Measurements from ENCODE around the gene SYDE1. TPM values are rescaled to one million over a fixed set of nuclear protein-coding genes. Genes with fewer than 3 reads are reported as not detected.

The SYDE1 gene
- polyA plus RNA-seq, 2 donors: 2.0 to 3.9 TPM

- Histone ChIP-seq H3K27me3 (ENCODE audit: control insufficient read depth in 1 of 2, insufficient read depth in 2 of 2, low read length in 2 of 2) (no peaks in the 10 kb centered on the region), H3K4me1 (ENCODE audit: control insufficient read depth in 2 of 2, insufficient read depth in 2 of 2, low read length in 1 of 2) (peaks cover 2 to 4% of the 10 kb centered on the region in 2 donors), H3K9me3 (ENCODE audit: control insufficient read depth in 2 of 2, insufficient read depth in 1 of 2, low read depth in 1 of 2, low read length in 1 of 2) (no peaks in the 10 kb centered on the region), H3K27ac (ENCODE audit: low read depth in 2 of 2, low read length in 1 of 2) (peak overlapping the region in 1 of 2 donors; percentile 20), H3K36me3 (ENCODE audit: control insufficient read depth in 2 of 2, insufficient read depth in 2 of 2, low read length in 1 of 2) (peaks cover 22 to 59% of the 10 kb centered on the region in 2 donors), H3K4me3 (ENCODE audit: low read depth in 1 of 2, low read length in 2 of 2) (no peak overlapping the region)
- WGBS, 2 donors: 68 to 75% methylated on average over 7 of the region's 7 CpGs
Observed at GRCh38 chr19:15114153-15114540, 6.9 kb downstream of the SYDE1 start.

GRCh38 chr19:15115080-15115479, 7.9 kb downstream of the SYDE1 start:
- peaks cover 2 to 4% of the 10 kb centered on the region in 2 donors for H3K4me1 ChIP-seq (ENCODE audit: control insufficient read depth in 2 of 2, insufficient read depth in 2 of 2, low read length in 1 of 2)
- no peak overlapping the region for H3K4me3 ChIP-seq (ENCODE audit: low read depth in 1 of 2, low read length in 2 of 2)
- WGBS, 2 donors: 58 to 66% methylated on average over 13 of the region's 13 CpGs
- H3K27me3 ChIP-seq (ENCODE audit: control insufficient read depth in 1 of 2, insufficient read depth in 2 of 2, low read length in 2 of 2): no peaks in the 10 kb centered on the region
- H3K36me3 ChIP-seq (ENCODE audit: control insufficient read depth in 2 of 2, insufficient read depth in 2 of 2, low read length in 1 of 2): peaks cover 24 to 60% of the 10 kb centered on the region in 2 donors
- H3K27ac ChIP-seq (ENCODE audit: low read depth in 2 of 2, low read length in 1 of 2): peak overlapping the region in 1 of 2 donors; percentile 37
- no peaks in the 10 kb centered on the region for H3K9me3 ChIP-seq (ENCODE audit: control insufficient read depth in 2 of 2, insufficient read depth in 1 of 2, low read depth in 1 of 2, low read length in 1 of 2)

- Histone ChIP-seq H3K36me3 (ENCODE audit: control insufficient read depth in 2 of 2, insufficient read depth in 2 of 2, low read length in 1 of 2) (peaks cover 24 to 65% of the 10 kb centered on the region in 2 donors), H3K4me1 (ENCODE audit: control insufficient read depth in 2 of 2, insufficient read depth in 2 of 2, low read length in 1 of 2) (peaks cover 2 to 4% of the 10 kb centered on the region in 2 donors), H3K4me3 (ENCODE audit: low read depth in 1 of 2, low read length in 2 of 2) (no peak overlapping the region), H3K27me3 (ENCODE audit: control insufficient read depth in 1 of 2, insufficient read depth in 2 of 2, low read length in 2 of 2) (no peaks in the 10 kb centered on the region), H3K9me3 (ENCODE audit: control insufficient read depth in 2 of 2, insufficient read depth in 1 of 2, low read depth in 1 of 2, low read length in 1 of 2) (no peaks in the 10 kb centered on the region), H3K27ac (ENCODE audit: low read depth in 2 of 2, low read length in 1 of 2) (peak overlapping the region in 1 of 2 donors; percentile 37)
- WGBS, 2 donors: 79 to 81% methylated on average over 23 of the region's 23 CpGs
Observed at GRCh38 chr19:15115762-15116615, 8.8 kb downstream of the SYDE1 start.

- no peak overlapping the region for H3K27ac ChIP-seq (ENCODE audit: low read depth in 2 of 2, low read length in 1 of 2)
- H3K9me3 ChIP-seq (ENCODE audit: control insufficient read depth in 2 of 2, insufficient read depth in 1 of 2, low read depth in 1 of 2, low read length in 1 of 2): no peaks in the 10 kb centered on the region
- peaks cover 2 to 4% of the 10 kb centered on the region in 2 donors for H3K4me1 ChIP-seq (ENCODE audit: control insufficient read depth in 2 of 2, insufficient read depth in 2 of 2, low read length in 1 of 2)
- no peaks in the 10 kb centered on the region for H3K27me3 ChIP-seq (ENCODE audit: control insufficient read depth in 1 of 2, insufficient read depth in 2 of 2, low read length in 2 of 2)
- 89% methylated on average over 12 of the region's 12 CpGs for WGBS, 2 donors
- no peak overlapping the region for H3K4me3 ChIP-seq (ENCODE audit: low read depth in 1 of 2, low read length in 2 of 2)
- peaks cover 20 to 58% of the 10 kb centered on the region in 2 donors for H3K36me3 ChIP-seq (ENCODE audit: control insufficient read depth in 2 of 2, insufficient read depth in 2 of 2, low read length in 1 of 2)
Observed at GRCh38 chr19:15116856-15117255, 9.7 kb downstream of the SYDE1 start.

- WGBS, 2 donors: 84 to 91% methylated on average over 2 of the region's 2 CpGs
- Histone ChIP-seq H3K27ac (ENCODE audit: low read depth in 2 of 2, low read length in 1 of 2) (peak overlapping the region; percentile 32 to 75), H3K9me3 (ENCODE audit: control insufficient read depth in 2 of 2, insufficient read depth in 1 of 2, low read depth in 1 of 2, low read length in 1 of 2) (no peaks in the 10 kb centered on the region), H3K4me3 (ENCODE audit: low read depth in 1 of 2, low read length in 2 of 2) (no peak overlapping the region), H3K4me1 (ENCODE audit: control insufficient read depth in 2 of 2, insufficient read depth in 2 of 2, low read length in 1 of 2) (peaks cover 5 to 8% of the 10 kb centered on the region in 2 donors), H3K27me3 (ENCODE audit: control insufficient read depth in 1 of 2, insufficient read depth in 2 of 2, low read length in 2 of 2) (no peaks in the 10 kb centered on the region), H3K36me3 (ENCODE audit: control insufficient read depth in 2 of 2, insufficient read depth in 2 of 2, low read length in 1 of 2) (peaks cover 20 to 65% of the 10 kb centered on the region in 2 donors)
Observed at GRCh38 chr19:15118248-15118647, 11.0 kb downstream of the SYDE1 start.

- Histone ChIP-seq H3K27me3 (ENCODE audit: control insufficient read depth in 1 of 2, insufficient read depth in 2 of 2, low read length in 2 of 2) (no peaks in the 10 kb centered on the region), H3K9me3 (ENCODE audit: control insufficient read depth in 2 of 2, insufficient read depth in 1 of 2, low read depth in 1 of 2, low read length in 1 of 2) (no peaks in the 10 kb centered on the region), H3K27ac (ENCODE audit: low read depth in 2 of 2, low read length in 1 of 2) (peak overlapping the region; percentile 32 to 75), H3K36me3 (ENCODE audit: control insufficient read depth in 2 of 2, insufficient read depth in 2 of 2, low read length in 1 of 2) (peaks cover 20 to 63% of the 10 kb centered on the region in 2 donors), H3K4me1 (ENCODE audit: control insufficient read depth in 2 of 2, insufficient read depth in 2 of 2, low read length in 1 of 2) (peaks cover 8 to 10% of the 10 kb centered on the region in 2 donors), H3K4me3 (ENCODE audit: low read depth in 1 of 2, low read length in 2 of 2) (no peak overlapping the region)
- 95 to 96% methylated on average over 20 of the region's 20 CpGs for WGBS, 2 donors
Observed at GRCh38 chr19:15118789-15119494, 11.7 kb downstream of the SYDE1 start.

- H3K4me1 ChIP-seq (ENCODE audit: control insufficient read depth in 2 of 2, insufficient read depth in 2 of 2, low read length in 1 of 2): peaks cover 5 to 16% of the 10 kb centered on the region in 2 donors
- H3K27me3 ChIP-seq (ENCODE audit: control insufficient read depth in 1 of 2, insufficient read depth in 2 of 2, low read length in 2 of 2): no peaks in the 10 kb centered on the region
- H3K9me3 ChIP-seq (ENCODE audit: control insufficient read depth in 2 of 2, insufficient read depth in 1 of 2, low read depth in 1 of 2, low read length in 1 of 2): no peaks in the 10 kb centered on the region
- H3K4me3 ChIP-seq (ENCODE audit: low read depth in 1 of 2, low read length in 2 of 2): no peak overlapping the region
- H3K36me3 ChIP-seq (ENCODE audit: control insufficient read depth in 2 of 2, insufficient read depth in 2 of 2, low read length in 1 of 2): peaks cover 17 to 58% of the 10 kb centered on the region in 2 donors
- no peak overlapping the region for H3K27ac ChIP-seq (ENCODE audit: low read depth in 2 of 2, low read length in 1 of 2)
- 96% methylated on average over 14 of the region's 14 CpGs for WGBS, 2 donors
Observed at GRCh38 chr19:15120135-15121026, 13.2 kb downstream of the SYDE1 start.

- H3K4me1 ChIP-seq (ENCODE audit: control insufficient read depth in 2 of 2, insufficient read depth in 2 of 2, low read length in 1 of 2): peaks cover 4 to 16% of the 10 kb centered on the region in 2 donors
- H3K27ac ChIP-seq (ENCODE audit: low read depth in 2 of 2, low read length in 1 of 2): no peak overlapping the region
- H3K36me3 ChIP-seq (ENCODE audit: control insufficient read depth in 2 of 2, insufficient read depth in 2 of 2, low read length in 1 of 2): peaks cover 14 to 37% of the 10 kb centered on the region in 2 donors
- WGBS, 2 donors: 97 to 98% methylated on average over 21 of the region's 21 CpGs
- H3K9me3 ChIP-seq (ENCODE audit: control insufficient read depth in 2 of 2, insufficient read depth in 1 of 2, low read depth in 1 of 2, low read length in 1 of 2): no peaks in the 10 kb centered on the region
- H3K4me3 ChIP-seq (ENCODE audit: low read depth in 1 of 2, low read length in 2 of 2): no peak overlapping the region
- no peaks in the 10 kb centered on the region for H3K27me3 ChIP-seq (ENCODE audit: control insufficient read depth in 1 of 2, insufficient read depth in 2 of 2, low read length in 2 of 2)
Observed at GRCh38 chr19:15122331-15123030, 15.3 kb downstream of the SYDE1 start.

All from esophagus (tissue), 2 donors.